Endodermal cell (in vitro differentiated cells): ENCODE results near the gene CARM1. TPM values are rescaled to one million over a fixed set of nuclear protein-coding genes. Genes with fewer than 3 reads are reported as not detected.

Experiments
- DNase-seq: peaks from one replicate; pipeline ENCODE4 v3.0.0-alpha.2; 2017
- H3K27ac ChIP-seq: 2 replicates; pipeline ENCODE4 v1.5.1; 2013; ENCODE audit warnings: mild to moderate bottlenecking, low read depth, low read length, moderate library complexity
- H3K27me3 ChIP-seq: 2 replicates; pipeline ENCODE4 v1.6.1; 2013; ENCODE audit warnings: mild to moderate bottlenecking, low read length, moderate library complexity; ENCODE audit not compliant: insufficient read depth, control insufficient read depth, poor library complexity, severe bottlenecking
- H3K36me3 ChIP-seq: 2 replicates; pipeline ENCODE4 v1.7.0; 2013; ENCODE audit warnings: mild to moderate bottlenecking, low read length, moderate library complexity; ENCODE audit not compliant: control insufficient read depth, insufficient read depth
- H3K4me1 ChIP-seq: one replicate; pipeline ENCODE4 v1.7.0; 2013; ENCODE audit warnings: low read length; ENCODE audit not compliant: control insufficient read depth, insufficient read depth
- H3K4me3 ChIP-seq: 2 replicates; pipeline ENCODE4 v1.5.1; 2013; ENCODE audit warnings: mild to moderate bottlenecking, low read length, moderate library complexity
- H3K9ac ChIP-seq: 2 replicates; pipeline ENCODE4 v1.6.1; 2013; ENCODE audit warnings: mild to moderate bottlenecking, low read length, moderate library complexity; ENCODE audit not compliant: poor library complexity, severe bottlenecking; ENCODE audit errors: extremely low read depth
- H3K9me3 ChIP-seq: 2 replicates; pipeline ENCODE4 v1.6.1; 2013; ENCODE audit warnings: mild to moderate bottlenecking, low read length, moderate library complexity; ENCODE audit not compliant: control insufficient read depth
- H3K27ac Mint-ChIP-seq: 2 replicates; pipeline ENCODE4 v1.8.0; 2020; ENCODE audit warnings: mixed read lengths
- H3K27me3 Mint-ChIP-seq: 2 replicates; pipeline ENCODE4 v1.8.0; 2021; ENCODE audit warnings: mild to moderate bottlenecking, mixed read lengths; ENCODE audit not compliant: insufficient read depth
- H3K36me3 Mint-ChIP-seq: 2 replicates; pipeline ENCODE4 v1.8.0; 2020; ENCODE audit warnings: low read depth, mixed read lengths
- H3K4me1 Mint-ChIP-seq: 2 replicates; pipeline ENCODE4 v1.8.0; 2020; ENCODE audit warnings: mixed read lengths
- H3K4me3 Mint-ChIP-seq: 2 replicates; pipeline ENCODE4 v1.8.0; 2020; ENCODE audit warnings: mild to moderate bottlenecking, moderate library complexity, mixed read lengths
- H3K9me3 Mint-ChIP-seq: 2 replicates; pipeline ENCODE4 v1.8.0; 2020; ENCODE audit warnings: mild to moderate bottlenecking, mixed read lengths
- WGBS, 2 experiments: methylation state at CpG; one replicate each; pipeline versions ENCODE4 v1.1.5 to v1.1.7; 2013; ENCODE audit warnings: missing lambda C conversion rate in 2 of 2, mixed read lengths in 1 of 2; ENCODE audit not compliant: insufficient coverage in 1 of 2, insufficient read length in 1 of 2; 5-methylcytosine and 5-hydroxymethylcytosine counted together
- total RNA-seq, 2 donors: library from RNA; stranded (reverse); fragmentation: NEBNext Ultra II Directional in 1 of 2; extraction: Animal tissue kit (Norgen Biotek cat#: 25700) in 1 of 2; gene quantifications; 2 replicates in 1 of 2; 3 replicates in 1 of 2; pipeline ENCODE4 v1.2.1, GENCODE V29; 2021
- TF ChIP-seq, protein P1 (sequence below): fragments of 200-600 bp; sonication (generic); conservative IDR thresholded peaks from 2 replicates; pipeline ENCODE4 v1.5.0; 2021; ENCODE audit warnings: antibody characterized with exemption, mild to moderate bottlenecking

The CARM1 gene
- total RNA-seq, 2 donors from 2014 or later, result 80.6 to 86.6 TPM

- Histone ChIP-seq H3K36me3 (peaks cover 22% of the 10 kb centered on the region), H3K9me3 (no peaks in the 10 kb centered on the region), H3K4me3 (no peak overlapping the region), H3K9ac (no peak overlapping the region), H3K27me3 (no peaks in the 10 kb centered on the region), H3K4me1 (peaks cover 1% of the 10 kb centered on the region), H3K27ac (no peak overlapping the region)
- no peak for DNase-seq
- TF ChIP-seq, protein P1, sequence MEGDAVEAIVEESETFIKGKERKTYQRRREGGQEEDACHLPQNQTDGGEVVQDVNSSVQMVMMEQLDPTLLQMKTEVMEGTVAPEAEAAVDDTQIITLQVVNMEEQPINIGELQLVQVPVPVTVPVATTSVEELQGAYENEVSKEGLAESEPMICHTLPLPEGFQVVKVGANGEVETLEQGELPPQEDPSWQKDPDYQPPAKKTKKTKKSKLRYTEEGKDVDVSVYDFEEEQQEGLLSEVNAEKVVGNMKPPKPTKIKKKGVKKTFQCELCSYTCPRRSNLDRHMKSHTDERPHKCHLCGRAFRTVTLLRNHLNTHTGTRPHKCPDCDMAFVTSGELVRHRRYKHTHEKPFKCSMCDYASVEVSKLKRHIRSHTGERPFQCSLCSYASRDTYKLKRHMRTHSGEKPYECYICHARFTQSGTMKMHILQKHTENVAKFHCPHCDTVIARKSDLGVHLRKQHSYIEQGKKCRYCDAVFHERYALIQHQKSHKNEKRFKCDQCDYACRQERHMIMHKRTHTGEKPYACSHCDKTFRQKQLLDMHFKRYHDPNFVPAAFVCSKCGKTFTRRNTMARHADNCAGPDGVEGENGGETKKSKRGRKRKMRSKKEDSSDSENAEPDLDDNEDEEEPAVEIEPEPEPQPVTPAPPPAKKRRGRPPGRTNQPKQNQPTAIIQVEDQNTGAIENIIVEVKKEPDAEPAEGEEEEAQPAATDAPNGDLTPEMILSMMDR, result no peak
- no peaks in the 10 kb centered on the region for H3K27me3 Mint-ChIP-seq
- no peak overlapping the region for H3K4me3 Mint-ChIP-seq
- H3K9me3 Mint-ChIP-seq, result no peaks in the 10 kb centered on the region
- no peaks in the 10 kb centered on the region for H3K4me1 Mint-ChIP-seq
- no peak overlapping the region for H3K27ac Mint-ChIP-seq
- WGBS, 2 experiments, result 93 to 98% methylated on average over 12 to 13 of the region's 13 CpGs
- H3K36me3 Mint-ChIP-seq, result peaks cover 28% of the 10 kb centered on the region
Measured at GRCh38 chr19:10924597-10924996, 53.2 kb downstream of the CARM1 start.

DNA sequence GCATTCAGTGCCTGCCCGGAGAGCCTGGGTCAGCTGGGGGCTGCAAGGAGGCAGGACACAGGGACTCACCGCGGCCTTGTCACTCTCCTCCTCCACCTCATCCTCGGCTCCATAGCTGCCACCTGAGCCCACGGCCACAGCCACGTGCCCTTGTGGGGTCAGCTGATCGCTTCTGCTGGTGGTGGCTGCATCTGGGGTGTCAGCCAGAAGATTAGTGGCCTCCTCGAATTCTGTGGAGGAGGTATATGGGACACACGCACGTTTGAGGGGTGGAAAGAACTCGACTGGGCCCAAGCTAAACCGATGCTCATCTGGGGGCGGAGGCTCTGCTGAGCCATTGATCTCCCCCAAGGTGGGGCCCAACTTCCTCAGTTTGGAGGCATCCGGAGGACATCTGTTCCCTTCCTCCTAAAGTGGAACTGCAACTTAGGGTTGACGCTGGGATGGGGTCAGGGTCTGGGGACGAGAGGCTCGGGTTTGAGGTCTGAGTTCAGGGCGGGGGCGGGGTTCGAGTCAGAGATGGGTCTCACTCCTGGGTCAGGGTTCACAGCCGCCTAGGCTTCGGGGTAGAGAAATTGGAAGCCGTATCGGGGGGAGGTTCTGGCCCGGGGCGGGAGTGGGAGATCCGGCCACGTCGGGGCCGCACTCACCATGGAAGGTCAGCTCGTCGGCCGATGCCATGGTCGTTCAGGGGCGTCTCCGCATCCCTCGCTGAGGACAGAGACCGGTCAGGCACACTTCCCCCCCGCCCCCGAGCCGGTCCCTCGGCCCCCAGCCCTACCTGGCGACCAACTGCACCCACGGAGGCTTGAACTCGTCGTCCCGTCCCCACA lies 56.6 kb downstream of the CARM1 start:
- DNase-seq, result no peak
- WGBS, 2 experiments, result 19 to 27% methylated on average over 5 to 47 of the region's 47 CpGs
- no peak overlapping the region for H3K27ac ChIP-seq
- Mint-ChIP-seq H3K36me3 (peaks cover 32% of the 10 kb centered on the region), H3K9me3 (no peaks in the 10 kb centered on the region), H3K4me1 (no peaks in the 10 kb centered on the region), H3K27me3 (no peaks in the 10 kb centered on the region), H3K27ac (peak overlapping the region; percentile 81), H3K4me3 (peak overlapping the region; percentile 86)
- H3K4me3 ChIP-seq, result peak overlapping the region; percentile 85
- H3K4me1 ChIP-seq, result peaks cover 4% of the 10 kb centered on the region
- no peaks in the 10 kb centered on the region for H3K9me3 ChIP-seq
- H3K9ac ChIP-seq, result peak overlapping the region; percentile 37
- H3K27me3 ChIP-seq, result no peaks in the 10 kb centered on the region
- H3K36me3 ChIP-seq, result peaks cover 38% of the 10 kb centered on the region
- TF ChIP-seq, protein P1, result no peak

DNA sequence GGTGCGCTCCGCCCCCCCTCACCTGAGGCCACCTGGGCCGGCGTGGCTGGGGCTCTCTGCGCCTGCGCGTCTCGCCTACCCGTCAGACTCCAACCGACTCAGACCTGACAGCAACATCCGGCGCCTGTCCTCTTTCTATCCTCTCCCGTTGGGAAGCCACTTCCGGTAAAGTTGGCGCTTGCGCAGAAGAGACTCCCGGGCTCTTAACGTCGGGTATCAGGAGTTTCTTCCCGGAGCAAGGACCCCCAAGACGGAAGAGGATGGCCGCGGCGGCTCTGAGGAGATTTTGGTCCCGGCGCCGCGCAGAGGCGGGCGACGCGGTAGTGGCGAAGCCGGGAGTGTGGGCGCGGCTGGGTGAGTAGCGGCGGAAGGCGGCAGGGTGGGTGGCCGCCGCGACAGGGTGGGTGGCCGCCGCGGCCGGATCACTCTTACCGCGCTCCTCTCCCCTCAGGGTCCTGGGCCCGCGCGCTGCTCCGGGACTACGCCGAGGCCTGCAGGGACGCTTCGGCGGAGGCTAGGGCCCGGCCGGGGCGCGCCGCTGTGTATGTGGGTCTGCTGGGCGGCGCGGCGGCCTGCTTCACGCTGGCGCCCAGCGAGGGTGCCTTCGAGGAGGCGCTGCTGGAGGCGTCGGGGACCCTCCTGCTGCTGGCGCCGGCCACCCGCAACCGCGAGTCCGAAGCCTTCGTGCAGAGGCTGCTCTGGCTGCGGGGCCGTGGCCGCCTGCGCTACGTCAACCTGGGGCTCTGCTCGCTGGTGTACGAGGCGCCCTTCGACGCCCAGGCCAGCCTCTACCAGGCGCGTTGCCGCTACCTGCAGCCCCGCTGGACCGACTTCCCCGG lies 57.4 kb downstream of the CARM1 start, which contains the start of the genes TIMM29 and YIPF2:
TSS of gene TIMM29 (plus strand) at position 249 of the 839 bp plus-strand sequence. CDS start at position 261, 12 bp downstream.
TSS of gene YIPF2 (minus strand) at position 77 of the 839 bp plus-strand sequence. CDS start 229 bp downstream, outside the sequence.
- TF ChIP-seq, protein P1, result no peak
- H3K9me3 Mint-ChIP-seq, result no peaks in the 10 kb centered on the region

More for the DNA sequence above, 57.4 kb downstream of the CARM1 start, which contains the start of the genes TIMM29 and YIPF2:
- Histone ChIP-seq H3K9ac (peak within 1 kb of the TSS; percentile 69), H3K9me3 (no peaks in the 10 kb centered on the region), H3K4me3 (peak within 1 kb of the TSS; percentile 85), H3K27me3 (no peaks in the 10 kb centered on the region), H3K27ac (peak within 1 kb of the TSS; percentile 57), H3K36me3 (peaks cover 34% of the 10 kb centered on the region), H3K4me1 (peaks cover 4% of the 10 kb centered on the region)
- peak within 1 kb of the TSS; percentile 86 for H3K4me3 Mint-ChIP-seq
- WGBS, 2 experiments, result 0 to 1% methylated on average over 46 to 96 of the region's 96 CpGs
- H3K4me1 Mint-ChIP-seq, result no peaks in the 10 kb centered on the region
- H3K27ac Mint-ChIP-seq, result peak within 1 kb of the TSS; percentile 81
- peak; percentile 99 for DNase-seq
- H3K36me3 Mint-ChIP-seq, result peaks cover 30% of the 10 kb centered on the region
- H3K27me3 Mint-ChIP-seq, result no peaks in the 10 kb centered on the region
